Measurements from ENCODE around the gene INTS15. TPM values are rescaled to one million over a fixed set of nuclear protein-coding genes. Genes with fewer than 3 reads are reported as not detected.
"Not testable (repeated sequence)": the region's sequence is repeated elsewhere in the genome, so short reads cannot be mapped to it uniquely, and the experiment has no call there.

The INTS15 gene
- total and polyA plus RNA-seq, 2 donors (not counting 3 experiments of a cell fraction or from before 2014, with no cell fraction given), result 35.7 to 51.6 TPM

DNA sequence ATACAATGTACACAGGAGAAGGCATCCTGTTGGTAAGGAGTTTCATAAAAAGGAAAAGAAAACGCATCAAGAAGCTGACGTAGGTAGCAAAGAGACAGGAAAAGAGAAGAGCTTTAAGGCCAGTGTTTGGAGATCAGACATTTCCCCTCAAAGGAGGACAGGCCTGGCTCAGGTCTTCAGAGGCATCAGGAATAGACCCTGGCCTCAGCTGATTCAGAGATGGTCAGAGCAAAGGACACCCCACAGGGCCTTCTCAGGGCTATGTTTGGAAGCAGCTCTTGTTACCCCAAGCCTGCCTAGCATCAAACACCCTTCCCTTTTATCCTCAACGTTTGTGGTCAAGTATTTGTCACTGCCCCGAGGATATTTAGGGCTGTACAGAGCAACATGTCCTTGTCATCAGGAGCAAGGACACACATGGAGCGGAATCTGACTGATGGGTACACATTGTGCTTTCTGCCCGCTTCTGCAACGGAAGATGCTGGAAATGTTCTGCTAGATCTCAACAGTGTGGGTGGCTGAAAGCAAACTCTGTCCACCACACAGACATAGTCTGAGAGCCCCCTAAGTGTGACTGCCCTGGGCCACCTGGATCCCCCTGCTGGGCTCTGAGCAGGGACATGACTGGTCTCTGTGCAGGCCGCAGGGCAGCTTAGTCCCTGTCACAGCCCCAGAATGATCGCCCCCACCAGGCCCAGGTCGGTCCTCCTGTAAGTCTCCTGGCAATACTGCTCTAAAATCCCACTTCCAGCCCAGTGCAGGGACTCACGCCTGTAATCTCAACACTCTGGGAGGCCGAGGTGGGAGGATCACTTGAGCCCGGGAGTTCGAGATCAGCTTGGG is 13.6 kb upstream of the INTS15 start:
- Histone ChIP-seq H3K27me3 (ENCODE audit: control insufficient read depth in 2 of 2, insufficient read depth in 2 of 2, low read length in 2 of 2) (no peaks in the 10 kb centered on the region), H3K27ac (ENCODE audit: insufficient read depth, low read depth, low read length) (no peak overlapping the region), H3K4me3 (replicated peaks in 1 of 3; ENCODE audit: insufficient read depth in 1 of 3, low read depth in 1 of 3, low read length in 3 of 3) (no peak overlapping the region), H3K9me3 (replicated peaks; ENCODE audit: control insufficient read depth, insufficient read depth, low read length) (no peaks in the 10 kb centered on the region), H3K36me3 (ENCODE audit: control insufficient read depth in 2 of 2, extremely low read depth in 1 of 2, insufficient read depth in 2 of 2, low read length in 2 of 2) (no peaks in the 10 kb centered on the region), H3K4me1 (ENCODE audit: control insufficient read depth, extremely low read depth, insufficient read depth, low read length) (no peaks in the 10 kb centered on the region), H3K79me2 (ENCODE audit: control insufficient read depth, insufficient read depth, low read length) (no peaks in the 10 kb centered on the region), H3K9ac (replicated peaks; ENCODE audit: extremely low read depth, insufficient read depth, low read length) (no peak overlapping the region), H3K4me2 (ENCODE audit: insufficient read depth, low read length) (no peak overlapping the region), H4K20me1 (replicated peaks; ENCODE audit: control insufficient read depth, extremely low read depth, insufficient read depth, low read length) (no peaks in the 10 kb centered on the region), H3K9me1 (replicated peaks; ENCODE audit: control insufficient read depth, extremely low read depth, insufficient read depth, low read length) (no peaks in the 10 kb centered on the region), H2AFZ (ENCODE audit: low read depth, low read length) (no peak overlapping the region)
- FAIRE-seq, result no peak
- dilution Hi-C loops (cut with MboI; ENCODE audit: extremely low pct_ligation_motif_present, low sequenced_read_pairs) (no loop called here), intact Hi-C loops (cut with micrococcal nuclease) (loop anchor here (5.0 kb wide), 1 partner anchor 131 kb away; the partner anchor contains the start of gene ZNF12)
- TSS peak; percentile 71 for BruUV-seq (replicated peaks)
- ChIA-PET POLR2A (no interaction called here), CTCF (interaction anchor here (2.3 to 3.9 kb wide), 3 partner anchors 14 to 60 kb away, joined by 18 to 20 read pairs (median 19); partner anchors contain the start of gene INTS15)
- no peak for DNase-seq (ENCODE audit: low read depth, low spot score)
- TF ChIP-seq POLR2A (IDR thresholded peaks at IDR 0.05; ENCODE audit: low read depth, low read length) (no peak), GATA2 (IDR thresholded peaks at IDR 0.05; ENCODE audit: insufficient read depth, insufficient read length, low read depth, low read length) (no peak), FOS (IDR thresholded peaks at IDR 0.05; ENCODE audit: borderline replicate concordance, insufficient read depth, low read length) (no peak), JUN (IDR thresholded peaks at IDR 0.05; ENCODE audit: borderline replicate concordance, insufficient read depth, insufficient read length, low read depth) (no peak), MYC (IDR thresholded peaks at IDR 0.05; ENCODE audit: low read depth, low read length) (no peak)
- TF ChIP-seq, protein P1, sequence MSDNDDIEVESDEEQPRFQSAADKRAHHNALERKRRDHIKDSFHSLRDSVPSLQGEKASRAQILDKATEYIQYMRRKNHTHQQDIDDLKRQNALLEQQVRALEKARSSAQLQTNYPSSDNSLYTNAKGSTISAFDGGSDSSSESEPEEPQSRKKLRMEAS (IDR thresholded peaks at IDR 0.05; ENCODE audit: insufficient read depth, insufficient read length), result no peak

- H3K4me1 ChIP-seq (ENCODE audit: control insufficient read depth, extremely low read depth, insufficient read depth, low read length); H3K36me3 ChIP-seq (ENCODE audit: control insufficient read depth in 2 of 2, extremely low read depth in 1 of 2, insufficient read depth in 2 of 2, low read length in 2 of 2); DNase-seq (ENCODE audit: low read depth, low spot score); FAIRE-seq; H4K20me1 ChIP-seq (replicated peaks; ENCODE audit: control insufficient read depth, extremely low read depth, insufficient read depth, low read length); H3K9me3 ChIP-seq (replicated peaks; ENCODE audit: control insufficient read depth, insufficient read depth, low read length); H3K79me2 ChIP-seq (ENCODE audit: control insufficient read depth, insufficient read depth, low read length); dilution Hi-C loops (cut with MboI; ENCODE audit: extremely low pct_ligation_motif_present, low sequenced_read_pairs); H3K9me1 ChIP-seq (replicated peaks; ENCODE audit: control insufficient read depth, extremely low read depth, insufficient read depth, low read length); H3K27me3 ChIP-seq (ENCODE audit: control insufficient read depth in 2 of 2, insufficient read depth in 2 of 2, low read length in 2 of 2); BruUV-seq (replicated peaks): not testable (repeated sequence)
- Histone ChIP-seq H3K9ac (replicated peaks; ENCODE audit: extremely low read depth, insufficient read depth, low read length) (peak overlapping the region; percentile 97), H3K4me3 (replicated peaks in 1 of 3; ENCODE audit: insufficient read depth in 1 of 3, low read depth in 1 of 3, low read length in 3 of 3) (peak overlapping the region; percentile 73 to 91 (median 87)), H3K27ac (ENCODE audit: insufficient read depth, low read depth, low read length) (peak overlapping the region; percentile 96), H2AFZ (ENCODE audit: low read depth, low read length) (peak overlapping the region; percentile 87), H3K4me2 (ENCODE audit: insufficient read depth, low read length) (peak overlapping the region; percentile 65)
- intact Hi-C loops (cut with micrococcal nuclease), result loop anchor here (1.0 to 5.0 kb wide), 3 partner anchors 13 to 130 kb away; partner anchors contain the start of genes INTS15 and ZNF12
- CTCF ChIA-PET, result interaction anchor here (0.8 to 3.9 kb wide), 3 partner anchors 11 to 18 kb away, joined by 3 to 20 read pairs (median 18); partner anchors contain the start of gene INTS15
- POLR2A ChIA-PET, result interaction anchor here (1.3 kb wide), 1 partner anchor 11 kb away, joined by 5 read pairs; no protein-coding TSS in a partner anchor
These were observed 12.9 kb upstream of the INTS15 start for GRCh38 chr7:6576867-6577368.
